H1 (cell line): ENCODE results near the gene ESRRB.

Source experiments
- CREB1 ChIP-seq: IDR thresholded peaks from 2 replicates; pipeline ENCODE4 v1.6.1; 2012; ENCODE audit warnings: inconsistent platforms
- CTCF ChIP-seq, 3 experiments: IDR thresholded peaks; 1 replicate in 2 of 3; 2 replicates in 1 of 3; pipeline versions ENCODE4 v1.5.1 to v1.6.1; 2011; ENCODE audit warnings: low read length in 3 of 3, mild to moderate bottlenecking in 3 of 3, inconsistent platforms in 2 of 3, low read depth in 1 of 3, moderate library complexity in 1 of 3; ENCODE audit not compliant: insufficient read depth in 1 of 3; ENCODE audit errors: control extremely low read depth in 1 of 3

- TF ChIP-seq CREB1 (no peak), CTCF (IDR thresholded peaks at IDR 0.05; ENCODE audit: control extremely low read depth in 1 of 3, insufficient read depth in 1 of 3, low read depth in 1 of 3, low read length in 3 of 3) (no peak)
Observed at GRCh38 chr14:76510181-76510580, 134.2 kb downstream of the ESRRB start.
